ENCODE results near the gene STK32C.

- TF ChIP-seq ESRRG (CRISPR knock-in tag; IDR thresholded peaks at IDR 0.05) (no peak), PPARA (CRISPR knock-in tag; IDR thresholded peaks at IDR 0.05; ENCODE audit: borderline replicate concordance) (no peak), PATZ1 (CRISPR knock-in tag; IDR thresholded peaks at IDR 0.05; ENCODE audit: borderline replicate concordance) (no peak), GLIS3 (CRISPR knock-in tag; IDR thresholded peaks at IDR 0.05) (no peak)
Observed at GRCh38 chr10:132252412-132252811, 55.3 kb downstream of the STK32C start.

All from SK-N-SH treated with all-trans-retinoic acid at 6 μM for 48 hours (cell line).